GM12864 (cell line): ENCODE data around the gene TRMT6.

Experiments used
- DNase-seq: peaks from one replicate; pipeline ENCODE4 v3.0.0-alpha.2; 2011; ENCODE audit warnings: low read depth
- H3K4me3 ChIP-seq: 2 replicates; pipeline ENCODE4 v1.5.1; 2011; ENCODE audit warnings: mild to moderate bottlenecking, low read depth, low read length, control low read depth
- TF ChIP-seq, protein P1 (sequence below): IDR thresholded peaks from 2 replicates; pipeline ENCODE4 v1.5.1; 2011; ENCODE audit warnings: low read depth, mild to moderate bottlenecking, moderate library complexity, low read length, control low read depth, inconsistent platforms; ENCODE audit errors: missing control alignments

The TRMT6 gene

DNA sequence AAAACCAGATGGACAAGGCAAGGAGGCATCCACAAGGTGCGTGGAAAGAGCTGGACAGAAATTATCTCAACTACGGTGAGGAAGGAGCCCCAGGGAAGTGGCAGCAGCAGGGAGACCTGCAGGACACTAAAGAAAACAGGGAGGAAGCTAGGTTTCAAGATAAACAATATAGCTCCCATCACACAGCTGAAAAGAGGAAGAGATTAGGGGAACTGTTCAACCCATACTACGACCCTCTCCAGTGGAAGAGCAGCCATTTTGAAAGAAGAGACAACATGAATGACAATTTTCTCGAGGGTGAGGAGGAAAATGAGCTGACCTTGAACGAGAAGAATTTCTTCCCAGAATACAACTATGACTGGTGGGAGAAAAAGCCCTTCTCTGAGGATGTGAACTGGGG is 26.8 kb downstream of the TRMT6 start:
- TF ChIP-seq, protein P1, sequence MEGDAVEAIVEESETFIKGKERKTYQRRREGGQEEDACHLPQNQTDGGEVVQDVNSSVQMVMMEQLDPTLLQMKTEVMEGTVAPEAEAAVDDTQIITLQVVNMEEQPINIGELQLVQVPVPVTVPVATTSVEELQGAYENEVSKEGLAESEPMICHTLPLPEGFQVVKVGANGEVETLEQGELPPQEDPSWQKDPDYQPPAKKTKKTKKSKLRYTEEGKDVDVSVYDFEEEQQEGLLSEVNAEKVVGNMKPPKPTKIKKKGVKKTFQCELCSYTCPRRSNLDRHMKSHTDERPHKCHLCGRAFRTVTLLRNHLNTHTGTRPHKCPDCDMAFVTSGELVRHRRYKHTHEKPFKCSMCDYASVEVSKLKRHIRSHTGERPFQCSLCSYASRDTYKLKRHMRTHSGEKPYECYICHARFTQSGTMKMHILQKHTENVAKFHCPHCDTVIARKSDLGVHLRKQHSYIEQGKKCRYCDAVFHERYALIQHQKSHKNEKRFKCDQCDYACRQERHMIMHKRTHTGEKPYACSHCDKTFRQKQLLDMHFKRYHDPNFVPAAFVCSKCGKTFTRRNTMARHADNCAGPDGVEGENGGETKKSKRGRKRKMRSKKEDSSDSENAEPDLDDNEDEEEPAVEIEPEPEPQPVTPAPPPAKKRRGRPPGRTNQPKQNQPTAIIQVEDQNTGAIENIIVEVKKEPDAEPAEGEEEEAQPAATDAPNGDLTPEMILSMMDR, result no peak
- H3K4me3 ChIP-seq, result no peak overlapping the region
- no peak for DNase-seq

DNA sequence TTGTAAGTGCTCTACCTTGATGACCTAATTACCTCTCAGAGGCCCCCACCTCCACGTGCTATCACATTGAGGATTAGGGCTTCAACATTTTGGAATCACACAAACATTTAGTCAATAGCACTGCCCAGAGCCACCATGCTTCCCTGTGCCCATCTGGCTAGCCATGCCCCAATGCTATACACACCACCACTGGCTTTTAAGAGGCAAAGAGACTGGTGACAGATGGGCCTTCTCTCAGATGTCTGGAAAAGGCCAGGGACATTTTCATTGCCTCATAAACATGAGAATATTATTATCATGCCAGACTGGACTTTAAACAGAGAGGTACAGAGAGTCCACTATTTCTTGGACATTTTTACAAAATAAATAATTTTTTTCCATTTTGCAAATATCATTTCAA is 29.8 kb downstream of the TRMT6 start:
- TF ChIP-seq, protein P1, result no peak
- no peak for DNase-seq
- no peak overlapping the region for H3K4me3 ChIP-seq

DNA sequence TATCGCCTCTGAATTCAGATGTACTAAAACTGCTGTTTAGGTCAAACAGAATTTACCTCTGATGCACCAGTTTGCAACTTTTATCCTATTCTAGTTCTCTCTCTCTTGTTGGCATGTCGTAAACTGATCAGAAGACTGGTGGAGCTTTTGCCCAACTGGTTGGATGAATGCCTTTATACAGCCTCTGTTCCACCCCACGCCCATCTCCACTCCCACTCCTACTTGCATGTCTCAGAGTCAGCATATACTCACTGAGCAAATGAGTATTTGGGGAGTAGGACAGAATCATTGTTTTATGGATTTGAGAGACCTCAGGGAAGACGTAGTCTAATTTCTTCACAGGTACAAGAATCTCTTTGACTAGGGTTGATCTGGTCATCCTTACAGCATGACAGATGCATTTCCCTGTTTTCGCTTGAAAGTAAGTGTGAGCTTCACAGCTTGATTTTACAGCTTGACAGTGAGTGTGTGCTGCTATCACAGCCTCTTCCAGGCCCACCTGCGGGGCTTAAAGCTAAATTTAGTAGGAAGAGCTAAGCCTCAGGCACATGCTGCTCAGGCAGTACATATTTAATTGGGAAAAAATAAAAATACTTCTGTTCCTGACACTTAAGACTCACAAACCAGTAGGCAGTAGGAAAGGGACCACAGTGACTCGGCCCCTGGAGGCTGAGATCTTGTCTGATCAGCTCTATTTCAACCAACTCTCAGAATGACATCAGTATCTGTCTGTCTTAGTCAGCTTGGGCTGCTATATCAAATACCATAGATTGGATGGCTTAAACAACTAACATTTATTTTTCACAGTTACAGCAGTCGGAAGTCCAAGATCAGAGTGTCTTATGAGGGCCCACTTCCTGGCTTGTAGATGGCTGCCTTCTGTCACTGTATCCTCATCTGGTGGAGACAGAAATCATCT is 30.4 kb downstream of the TRMT6 start:
- DNase-seq, result no peak
- H3K4me3 ChIP-seq, result no peak overlapping the region
- TF ChIP-seq, protein P1, result no peak

DNA sequence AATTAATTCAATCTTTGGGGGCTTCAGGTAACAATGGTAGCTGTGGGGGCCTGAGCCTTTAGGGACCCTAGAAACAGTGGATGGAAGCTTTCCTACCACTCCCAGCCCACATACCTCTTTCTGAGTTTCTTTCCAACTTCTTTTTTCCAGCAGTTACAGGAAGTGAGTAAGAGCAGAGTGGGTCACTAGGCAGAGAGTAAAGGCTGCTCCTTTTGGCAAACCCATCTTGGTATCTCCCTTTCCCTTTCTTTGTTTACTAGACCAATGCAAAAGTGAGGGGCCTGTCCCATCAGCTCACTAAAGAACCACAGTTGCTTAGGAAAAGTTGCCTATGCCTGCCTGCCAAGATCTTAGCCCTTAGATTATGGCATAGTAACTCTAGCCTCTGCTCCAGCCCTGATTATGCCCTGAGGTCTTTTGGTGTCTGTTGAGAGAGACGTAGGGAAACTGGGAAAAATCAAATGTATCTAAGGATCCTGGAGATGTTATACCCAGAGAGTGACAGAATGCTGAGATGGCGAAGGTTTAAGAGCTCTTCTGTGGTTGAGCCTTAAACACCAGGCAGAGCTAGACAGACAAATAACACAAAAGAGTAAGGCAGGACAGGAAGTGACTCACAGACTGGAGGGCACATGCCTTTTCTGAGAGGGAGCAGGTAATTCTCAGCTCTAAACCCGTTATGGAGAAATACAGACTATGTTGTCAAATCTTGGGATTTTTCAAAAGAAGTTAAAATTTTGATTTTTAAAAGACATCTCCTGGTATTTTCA is 31.3 kb downstream of the TRMT6 start:
- no peak for DNase-seq
- H3K4me3 ChIP-seq, result no peak overlapping the region
- TF ChIP-seq, protein P1, result no peak

DNA sequence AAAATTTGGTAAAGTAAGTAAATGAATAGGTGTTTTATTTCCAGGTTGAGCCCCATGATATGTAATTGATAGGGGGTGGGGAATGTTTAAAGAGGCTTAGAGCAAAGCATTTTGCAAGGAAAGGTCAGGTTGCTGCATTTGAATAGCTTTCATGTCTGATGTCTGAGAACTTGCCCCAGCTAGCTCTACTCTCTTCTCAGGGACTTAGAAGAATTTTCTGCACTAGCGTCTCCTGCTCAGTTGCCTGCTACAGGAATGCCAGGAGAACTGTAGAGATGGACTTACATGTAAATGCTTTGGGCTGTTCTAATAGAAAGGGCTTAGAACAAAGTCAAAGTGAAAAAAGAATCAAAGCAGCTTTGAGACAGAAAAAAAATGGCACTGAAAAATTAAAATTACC is 35.5 kb downstream of the TRMT6 start:
- no peak for DNase-seq
- TF ChIP-seq, protein P1, result no peak
- H3K4me3 ChIP-seq, result no peak overlapping the region

DNA sequence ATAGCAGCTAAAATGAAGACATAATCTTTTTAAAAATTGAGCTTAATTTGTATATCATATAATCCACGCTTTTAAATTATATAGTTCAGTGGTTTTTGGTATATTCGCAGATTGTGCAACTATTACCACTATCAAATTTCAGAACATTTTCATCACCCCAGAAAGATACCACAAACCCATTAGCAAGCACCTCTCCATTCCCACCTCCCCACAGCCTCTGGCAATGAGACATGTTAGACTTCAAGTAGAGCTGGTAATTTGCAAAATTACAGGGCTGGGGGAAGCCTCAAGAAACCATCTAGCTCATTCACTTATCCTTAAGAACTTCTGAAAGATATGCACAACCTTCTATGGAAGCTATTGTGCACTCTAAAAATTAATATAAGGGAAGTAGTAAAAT is 37.2 kb downstream of the TRMT6 start:
- TF ChIP-seq, protein P1, result no peak
- no peak for DNase-seq
- no peak overlapping the region for H3K4me3 ChIP-seq
